Chondrocyte (in vitro differentiated cells): ENCODE measurements around the gene CHST11. TPM values are rescaled to one million over a fixed set of nuclear protein-coding genes. Genes with fewer than 3 reads are reported as not detected.
A peak's percentile ranks its signal among the peaks of the same experiment; 100 is the strongest.

Experiments
- DNase-seq: peaks from one replicate; pipeline ENCODE4 v3.0.0; 2021; ENCODE audit warnings: mixed read lengths, low spot score
- H3K27ac Mint-ChIP-seq: one replicate; pipeline ENCODE4 v1.8.0; 2021; ENCODE audit warnings: mild to moderate bottlenecking, moderate library complexity, mixed read lengths; ENCODE audit not compliant: unreplicated experiment
- H3K27me3 Mint-ChIP-seq: 2 replicates; pipeline ENCODE4 v1.8.0; 2021; ENCODE audit warnings: low read depth, mixed read lengths
- H3K36me3 Mint-ChIP-seq: 2 replicates; pipeline ENCODE4 v1.8.0; 2021; ENCODE audit warnings: low read depth, mixed read lengths
- H3K4me1 Mint-ChIP-seq: 2 replicates; pipeline ENCODE4 v1.8.0; 2021; ENCODE audit warnings: low read depth, mild to moderate bottlenecking, mixed read lengths
- H3K4me3 Mint-ChIP-seq: one replicate; pipeline ENCODE4 v1.8.0; 2021; ENCODE audit warnings: mild to moderate bottlenecking, moderate library complexity, mixed read lengths; ENCODE audit not compliant: unreplicated experiment
- H3K9me3 Mint-ChIP-seq: 2 replicates; pipeline ENCODE4 v1.8.0; 2021; ENCODE audit warnings: low read depth, mixed read lengths
- CTCF ChIP-seq: fragments of 200-600 bp; sonication (generic); IDR thresholded peaks from 2 replicates; pipeline ENCODE4 v1.5.0; 2021; ENCODE audit warnings: antibody characterized with exemption, mild to moderate bottlenecking, moderate library complexity
- total RNA-seq: library from RNA; stranded (reverse); gene quantifications from 3 replicates; pipeline ENCODE4 v1.2.1, GENCODE V29; 2021

The CHST11 gene
- total RNA-seq, 1 donor from 2014 or later, result 6.2 TPM

GRCh38 chr12:104788840-104789271 is 332.1 kb downstream of the CHST11 start:
- no peaks in the 10 kb centered on the region for H3K36me3 Mint-ChIP-seq
- H3K4me3 Mint-ChIP-seq, result no peak overlapping the region
- H3K4me1 Mint-ChIP-seq, result peaks cover 20% of the 10 kb centered on the region
- H3K27ac Mint-ChIP-seq, result no peak overlapping the region
- H3K9me3 Mint-ChIP-seq, result no peaks in the 10 kb centered on the region
- DNase-seq, result no peak
- H3K27me3 Mint-ChIP-seq, result no peaks in the 10 kb centered on the region
- TF ChIP-seq CTCF, result no peak

DNA sequence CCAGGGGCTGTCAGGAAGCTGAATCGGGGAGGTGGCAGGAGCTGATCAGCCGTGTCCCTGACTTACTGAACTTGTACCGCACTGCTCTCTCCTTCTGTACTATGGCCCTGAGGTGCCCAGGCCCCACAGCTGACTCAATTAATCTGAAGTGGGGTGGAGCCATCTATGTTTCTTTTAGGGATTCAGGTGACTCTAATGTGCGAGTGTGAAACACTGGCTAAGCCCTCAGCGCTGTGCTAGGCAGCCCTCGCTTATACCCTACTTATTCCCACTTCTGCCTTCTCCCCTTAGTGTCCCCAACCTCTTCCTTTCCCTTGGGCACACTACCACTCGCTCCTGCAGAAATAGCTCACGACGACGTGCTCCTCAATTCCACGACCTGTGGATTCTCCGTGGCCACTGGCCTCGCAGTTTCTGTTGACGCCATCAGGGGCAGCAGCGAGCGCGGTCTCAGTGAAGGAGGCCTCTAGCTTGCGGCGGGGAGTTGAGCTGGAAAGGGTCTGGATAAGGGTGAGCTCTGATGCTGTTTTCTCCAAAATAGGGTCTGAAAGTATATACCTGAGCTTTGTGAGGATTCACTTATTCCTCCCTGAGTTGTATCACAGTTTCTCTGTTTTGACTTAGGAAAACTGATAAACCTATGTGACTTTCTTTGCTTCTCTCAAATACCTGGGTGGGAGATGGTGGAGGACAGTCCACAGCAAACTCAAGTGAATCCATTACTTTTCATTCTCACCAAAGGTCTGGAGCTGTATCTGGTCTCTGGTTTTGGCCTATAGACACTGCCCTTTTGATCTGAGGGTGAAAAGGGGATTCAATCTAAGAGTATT is 333.8 kb downstream of the CHST11 start:
- peaks cover 12% of the 10 kb centered on the region for H3K4me1 Mint-ChIP-seq
- TF ChIP-seq CTCF, result peak; percentile 74
- peaks cover 3% of the 10 kb centered on the region for H3K36me3 Mint-ChIP-seq
- H3K27me3 Mint-ChIP-seq, result no peaks in the 10 kb centered on the region
- DNase-seq, result no peak
- no peaks in the 10 kb centered on the region for H3K9me3 Mint-ChIP-seq
- no peak overlapping the region for H3K27ac Mint-ChIP-seq
- no peak overlapping the region for H3K4me3 Mint-ChIP-seq

DNA sequence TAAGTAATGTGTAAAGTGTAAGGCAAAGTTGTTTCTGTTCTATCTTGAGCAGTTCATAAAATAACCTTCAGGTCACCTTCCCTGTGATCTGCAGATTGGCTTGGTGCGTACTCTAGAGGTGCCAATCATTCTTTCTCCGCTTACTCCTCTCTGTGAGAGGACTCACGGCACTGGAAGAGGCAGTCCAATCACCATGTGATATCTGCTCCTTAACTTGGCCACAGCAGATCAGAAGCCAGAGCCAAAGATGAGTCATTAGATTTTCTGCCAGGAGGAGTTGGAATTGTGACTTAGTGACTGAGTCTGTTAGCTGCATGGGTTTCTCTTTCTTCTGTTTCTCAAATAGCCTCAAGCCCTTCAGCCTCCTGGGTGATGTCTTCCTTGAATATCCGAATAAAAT is 335.8 kb downstream of the CHST11 start:
- Mint-ChIP-seq H3K27me3 (no peaks in the 10 kb centered on the region), H3K27ac (peak overlapping the region; percentile 50), H3K36me3 (peaks cover 3% of the 10 kb centered on the region), H3K4me3 (no peak overlapping the region), H3K4me1 (peaks cover 12% of the 10 kb centered on the region), H3K9me3 (no peaks in the 10 kb centered on the region)
- DNase-seq, result no peak
- no peak for TF ChIP-seq CTCF

DNA sequence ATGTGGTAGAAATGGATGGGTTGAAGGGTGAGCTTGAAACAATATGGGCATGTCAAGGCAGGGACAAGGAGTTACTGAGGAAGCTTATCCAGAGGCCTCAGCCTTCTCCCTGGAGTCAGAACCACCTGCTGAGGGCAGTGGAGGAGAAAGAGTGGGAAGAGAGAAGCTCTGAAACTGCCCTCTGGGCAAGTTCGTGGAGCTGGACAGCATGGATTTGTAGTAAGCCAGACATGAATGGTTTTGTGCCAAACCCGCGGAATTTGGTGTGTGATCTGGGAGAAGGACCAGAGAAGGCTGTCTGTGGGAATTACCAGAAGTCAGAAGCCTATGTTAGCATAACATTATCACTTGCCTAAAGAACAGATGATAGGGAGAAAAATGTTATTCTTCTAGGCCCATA is 336.5 kb downstream of the CHST11 start:
- Mint-ChIP-seq H3K4me3 (no peak overlapping the region), H3K36me3 (peaks cover 3% of the 10 kb centered on the region), H3K27me3 (no peaks in the 10 kb centered on the region), H3K4me1 (peaks cover 12% of the 10 kb centered on the region), H3K27ac (no peak overlapping the region), H3K9me3 (no peaks in the 10 kb centered on the region)
- TF ChIP-seq CTCF, result no peak
- DNase-seq, result no peak

- Mint-ChIP-seq H3K27ac (no peak overlapping the region), H3K9me3 (no peaks in the 10 kb centered on the region), H3K36me3 (peaks cover 3% of the 10 kb centered on the region), H3K4me1 (peaks cover 12% of the 10 kb centered on the region), H3K4me3 (no peak overlapping the region), H3K27me3 (no peaks in the 10 kb centered on the region)
- TF ChIP-seq CTCF, result no peak
- no peak for DNase-seq
Observed at GRCh38 chr12:104793968-104794367, 337.2 kb downstream of the CHST11 start.
